ENCODE data around the gene PANK4.

Gene PANK4

DNA sequence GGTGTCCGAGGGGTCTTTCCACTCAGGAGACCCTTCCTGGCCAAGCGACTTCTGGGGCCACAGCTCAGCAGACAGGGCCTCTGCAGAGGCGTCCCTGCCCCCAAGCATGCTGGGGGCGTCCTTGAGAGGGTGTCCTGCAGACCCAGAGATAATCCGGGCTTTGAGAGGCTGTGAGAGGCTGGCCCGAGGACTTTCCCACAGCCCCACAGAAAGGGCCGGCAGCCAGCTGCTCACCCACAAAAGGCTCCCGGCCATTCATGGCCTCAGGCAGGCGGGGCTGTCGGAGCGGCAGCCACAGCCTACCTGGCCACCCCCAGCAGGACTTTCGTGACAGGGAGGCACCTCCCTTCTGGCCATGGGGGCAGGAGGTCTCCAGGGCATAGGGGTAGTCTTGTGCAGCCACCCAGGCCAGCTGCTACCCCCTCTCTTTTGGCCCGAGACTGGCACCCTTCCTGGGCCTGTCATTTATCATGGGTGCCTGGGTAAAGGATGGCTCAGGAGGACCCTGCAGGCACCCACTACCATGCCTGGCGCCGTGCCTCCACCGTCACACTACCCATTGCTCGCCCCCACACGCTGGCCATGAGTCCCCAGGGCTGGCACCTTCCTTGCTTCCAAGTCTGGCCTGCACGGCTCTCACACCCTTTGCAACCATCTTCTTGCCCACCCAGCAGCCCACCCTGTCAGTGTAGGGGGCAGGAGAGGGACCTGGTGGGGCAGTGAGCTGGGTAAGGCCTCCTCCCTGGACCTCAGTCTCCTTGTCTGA lies 18.7 kb upstream of the PANK4 start:
- DNase-seq (ENCODE audit: low read depth in 2 of 2) = no peak

DNA sequence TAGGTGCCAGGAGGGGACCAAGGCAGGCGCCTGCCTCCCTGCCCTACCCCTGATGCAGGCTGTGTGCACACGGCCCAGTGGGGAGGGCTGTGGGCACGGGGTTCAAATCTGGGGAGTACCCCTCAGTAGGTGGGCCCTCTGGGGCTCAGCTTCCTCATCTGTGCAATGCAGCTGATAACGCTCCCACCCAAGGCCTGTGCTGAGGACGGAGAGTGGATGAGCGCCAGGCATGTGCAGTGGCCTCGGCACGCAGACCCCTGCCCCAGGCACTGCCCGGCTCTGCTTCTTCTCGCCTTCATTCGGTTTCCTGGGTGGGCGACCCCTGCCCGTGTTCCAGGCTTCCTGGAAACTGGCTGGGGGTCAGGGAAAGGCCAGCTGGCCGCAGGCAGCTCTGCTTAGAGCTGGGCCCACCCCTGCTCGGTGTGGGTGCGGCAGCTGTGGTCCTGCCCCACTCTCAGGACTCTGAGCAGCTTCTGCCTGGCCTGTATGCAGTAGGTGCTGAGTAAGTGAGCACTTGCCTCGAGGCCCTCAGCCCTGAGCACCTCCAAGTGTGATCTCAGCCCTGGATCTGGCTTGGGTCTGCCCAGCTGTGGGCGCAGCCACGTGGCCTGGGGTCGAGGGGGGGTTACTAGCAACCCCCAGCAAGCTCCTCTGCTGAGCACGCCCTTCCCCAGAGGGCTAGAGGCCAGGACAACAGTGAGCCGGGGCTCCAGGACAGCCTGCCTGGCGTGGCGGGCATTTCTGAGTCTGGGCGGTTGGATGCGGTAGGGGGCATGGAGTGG lies 17.9 kb upstream of the PANK4 start:
- no peak for DNase-seq (ENCODE audit: low read depth in 2 of 2)

GRCh38 chr1:2543543-2544092 lies 17.2 kb upstream of the PANK4 start:
- no peak for DNase-seq (ENCODE audit: low read depth in 2 of 2)

GRCh38 chr1:2542246-2542915 lies 16.0 kb upstream of the PANK4 start:
- DNase-seq (ENCODE audit: low read depth in 2 of 2) = no peak

- no peak for DNase-seq (ENCODE audit: low read depth in 2 of 2)
Measured at GRCh38 chr1:2541619-2542245, 15.3 kb upstream of the PANK4 start.

DNA sequence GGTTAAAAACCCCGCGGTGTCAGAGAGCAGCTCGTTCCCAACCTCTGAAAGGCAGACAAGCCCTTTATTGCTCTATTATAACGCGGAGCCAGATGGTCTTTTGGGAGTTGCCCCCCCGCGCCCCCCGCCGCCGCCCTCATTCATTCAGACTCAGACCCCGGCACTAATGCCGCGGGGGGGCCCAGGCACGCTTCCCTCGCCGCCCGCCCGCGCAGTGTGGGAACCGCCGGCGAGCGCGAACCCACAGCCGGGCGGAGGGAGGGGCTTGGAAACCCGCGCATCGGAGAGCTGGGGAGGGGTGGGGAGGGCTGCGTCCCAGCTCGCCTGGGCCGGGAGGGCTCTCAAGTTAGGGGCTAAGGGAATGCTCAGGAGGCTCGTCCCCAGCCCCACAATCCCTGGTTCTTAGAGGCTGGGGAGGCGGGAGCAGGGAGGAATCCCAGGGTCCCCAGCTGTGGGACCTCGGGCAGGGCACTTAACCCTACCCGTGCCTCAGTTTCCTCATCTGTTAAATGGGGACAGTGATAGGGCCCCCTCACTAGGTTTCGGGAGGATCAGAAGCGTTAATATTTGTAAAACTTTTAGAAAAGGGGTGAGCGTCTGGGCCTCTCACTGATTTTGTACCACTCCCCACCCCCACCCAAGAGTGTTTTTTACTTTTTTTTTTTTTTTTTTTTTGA lies 14.6 kb upstream of the PANK4 start:
- DNase-seq (ENCODE audit: low read depth in 2 of 2) = no peak

DNA sequence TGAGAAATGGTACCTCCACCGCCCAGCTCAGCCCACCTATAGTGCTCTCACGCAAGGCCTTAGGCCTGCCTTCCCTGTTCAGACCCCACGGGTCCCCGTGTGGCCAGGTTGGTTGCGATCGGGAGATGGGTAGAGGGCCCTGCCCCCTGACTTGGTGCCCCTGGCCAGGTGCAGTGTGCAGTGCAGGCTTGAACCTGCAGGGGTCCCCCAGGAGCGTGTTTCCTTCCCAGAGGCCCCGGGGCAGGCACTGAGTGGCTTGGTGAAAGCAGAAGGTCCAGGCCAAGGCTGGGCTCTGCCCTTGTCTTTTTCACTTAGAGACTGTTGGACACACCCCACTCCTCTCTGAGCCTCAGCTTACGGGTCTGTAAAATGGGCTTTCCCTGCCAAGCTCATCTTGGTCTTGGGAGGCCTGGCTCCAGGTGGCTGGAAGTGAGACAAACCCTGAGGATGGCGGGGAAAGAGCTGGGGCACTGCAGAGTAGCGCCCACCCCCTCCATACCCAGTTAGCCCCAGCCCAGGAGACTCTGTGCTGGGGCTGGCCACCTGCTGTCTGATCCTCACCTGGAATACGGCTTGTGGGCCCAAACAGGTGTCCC lies 13.0 kb upstream of the PANK4 start:
- DNase-seq (ENCODE audit: low read depth in 2 of 2) = no peak

- DNase-seq (ENCODE audit: low read depth in 2 of 2) = no peak
Measured at GRCh38 chr1:2538872-2539271, 12.5 kb upstream of the PANK4 start.

DNA sequence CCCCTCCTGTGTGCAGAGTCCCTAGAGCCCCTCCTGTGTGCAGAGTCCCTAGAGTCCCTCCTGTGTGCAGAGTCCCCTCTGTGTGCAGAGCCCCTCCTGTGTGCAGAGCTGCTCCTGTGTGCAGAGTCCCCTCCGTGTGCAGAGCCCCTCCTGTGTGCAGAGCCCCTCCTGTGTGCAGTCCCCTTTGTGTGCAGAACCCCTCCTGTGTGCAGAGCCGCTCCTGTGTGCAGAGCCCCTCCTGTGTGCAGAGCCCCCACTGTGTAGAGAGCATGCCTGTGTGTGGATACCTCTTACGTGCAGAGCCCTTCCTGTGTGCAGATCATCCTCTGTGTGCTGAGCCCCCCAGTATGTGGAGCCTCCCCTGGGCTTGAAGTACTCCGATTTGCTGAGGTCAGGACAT lies 12.0 kb upstream of the PANK4 start:
- DNase-seq (ENCODE audit: low read depth in 2 of 2) = no peak

DNA sequence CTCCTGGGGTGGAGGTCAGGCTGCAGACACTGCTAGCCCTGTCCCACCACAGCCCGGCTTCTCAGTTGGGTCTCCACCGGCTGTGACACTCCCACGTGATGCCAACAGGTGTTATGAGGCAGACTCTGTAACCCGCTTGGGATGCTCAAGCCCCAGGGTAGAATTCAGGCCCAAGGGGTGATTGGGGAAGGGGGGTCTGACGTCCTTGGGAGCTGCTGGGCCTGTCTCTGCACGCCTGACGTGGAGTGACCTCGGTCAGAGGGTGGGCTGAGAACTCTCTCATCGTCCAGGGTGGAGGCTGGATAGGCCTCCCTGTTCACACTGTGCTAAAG lies 11.4 kb upstream of the PANK4 start:
- no peak for DNase-seq (ENCODE audit: low read depth in 2 of 2)

DNA sequence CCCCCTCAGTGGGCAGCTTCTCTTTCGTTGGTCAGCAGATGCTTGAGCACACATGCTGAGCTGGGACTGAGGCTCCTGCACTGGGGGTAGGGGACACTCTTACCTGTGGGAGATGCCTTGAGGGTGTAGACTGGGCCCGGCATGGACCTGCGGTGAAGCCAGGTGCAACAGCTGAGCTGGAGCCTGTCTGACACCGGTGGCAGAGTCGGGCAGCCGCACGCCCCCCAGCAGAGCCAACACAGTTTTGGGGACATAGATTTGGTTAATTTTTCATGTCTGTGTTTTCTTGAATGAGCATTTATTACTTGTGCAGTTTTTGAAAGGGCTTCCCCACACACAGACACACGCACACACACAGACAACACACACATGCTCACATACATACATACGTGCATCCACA lies 9.6 kb upstream of the PANK4 start:
- DNase-seq (ENCODE audit: low read depth in 2 of 2) = no peak

GRCh38 chr1:2535455-2535854 lies 9.1 kb upstream of the PANK4 start:
- no peak for DNase-seq (ENCODE audit: low read depth in 2 of 2)

DNA sequence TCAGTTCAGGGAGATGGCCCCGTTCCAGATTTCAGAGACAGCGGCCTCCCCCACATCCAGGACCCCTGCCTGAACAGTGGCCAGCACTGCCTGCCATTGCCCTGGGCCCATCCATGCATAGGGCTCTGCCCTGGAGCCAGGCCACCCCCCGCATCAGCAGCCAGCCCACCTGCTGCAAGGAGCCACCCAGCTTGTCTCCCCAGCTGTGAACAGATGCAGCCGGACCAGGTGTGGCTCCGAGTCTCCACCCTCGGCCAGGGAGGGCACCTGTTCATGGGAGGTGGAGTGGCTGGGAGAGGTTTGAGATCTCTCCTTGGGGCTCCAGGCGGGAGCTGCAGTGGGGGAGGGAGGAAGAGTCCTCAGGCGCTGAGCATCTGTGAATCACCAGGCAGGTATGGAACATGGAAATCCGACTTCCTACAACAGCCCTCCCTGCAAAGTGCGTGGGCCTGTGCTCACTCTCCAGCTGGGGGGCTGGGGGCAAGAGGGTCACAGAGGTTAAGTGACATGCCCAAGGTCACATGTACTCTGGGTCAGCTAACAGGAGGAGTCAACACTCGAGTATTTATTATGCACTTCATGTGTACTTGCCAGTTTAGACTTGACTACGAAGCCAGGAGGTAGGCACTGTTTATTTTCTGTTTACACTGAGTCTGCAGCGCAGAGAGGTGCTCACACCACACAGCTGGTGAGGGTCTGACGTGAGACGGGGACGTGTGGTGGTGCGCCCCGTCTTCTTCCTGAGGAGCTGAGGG lies 8.5 kb upstream of the PANK4 start:
- DNase-seq (ENCODE audit: low read depth in 2 of 2) = no peak

DNA sequence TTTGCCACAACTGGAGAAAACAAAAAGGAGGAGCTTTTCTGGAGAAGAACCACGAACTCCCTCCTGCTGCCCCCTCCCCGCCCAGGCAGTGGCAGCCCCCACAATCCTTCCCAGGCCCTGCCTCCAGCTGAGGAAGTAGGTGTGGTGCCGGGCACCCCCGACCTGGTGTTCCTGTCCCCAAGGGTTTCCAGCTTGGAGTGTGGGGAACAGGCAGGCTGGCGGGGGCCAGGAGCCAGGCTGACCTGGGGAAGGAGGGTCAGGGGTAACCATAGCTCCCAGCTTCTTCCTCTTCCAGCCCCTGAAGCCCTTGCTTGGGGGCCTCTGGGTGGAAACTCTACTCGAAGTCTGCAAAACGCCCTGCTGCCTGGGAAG lies 7.9 kb upstream of the PANK4 start:
- no peak for DNase-seq (ENCODE audit: low read depth in 2 of 2)

DNA sequence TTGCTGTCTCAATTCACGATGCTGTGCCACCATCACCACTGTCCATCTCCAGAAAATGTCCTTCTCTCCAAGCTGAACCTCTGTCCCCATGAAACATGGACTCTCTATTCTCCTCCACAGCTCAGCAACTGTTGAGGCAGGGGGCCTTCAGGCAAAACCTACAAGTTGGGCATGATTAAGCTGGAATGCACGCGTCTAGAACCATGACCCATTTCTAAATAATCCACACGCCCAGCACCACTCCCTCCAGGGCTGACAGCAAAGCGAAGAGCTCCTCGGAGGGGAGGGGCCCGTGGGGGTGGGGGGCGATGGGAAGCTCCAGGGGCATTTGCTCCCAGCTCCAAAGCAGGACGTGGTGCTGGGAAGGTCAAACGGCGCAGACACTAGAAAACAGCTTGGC lies 7.0 kb upstream of the PANK4 start:
- DNase-seq (ENCODE audit: low read depth in 2 of 2) = no peak

DNA sequence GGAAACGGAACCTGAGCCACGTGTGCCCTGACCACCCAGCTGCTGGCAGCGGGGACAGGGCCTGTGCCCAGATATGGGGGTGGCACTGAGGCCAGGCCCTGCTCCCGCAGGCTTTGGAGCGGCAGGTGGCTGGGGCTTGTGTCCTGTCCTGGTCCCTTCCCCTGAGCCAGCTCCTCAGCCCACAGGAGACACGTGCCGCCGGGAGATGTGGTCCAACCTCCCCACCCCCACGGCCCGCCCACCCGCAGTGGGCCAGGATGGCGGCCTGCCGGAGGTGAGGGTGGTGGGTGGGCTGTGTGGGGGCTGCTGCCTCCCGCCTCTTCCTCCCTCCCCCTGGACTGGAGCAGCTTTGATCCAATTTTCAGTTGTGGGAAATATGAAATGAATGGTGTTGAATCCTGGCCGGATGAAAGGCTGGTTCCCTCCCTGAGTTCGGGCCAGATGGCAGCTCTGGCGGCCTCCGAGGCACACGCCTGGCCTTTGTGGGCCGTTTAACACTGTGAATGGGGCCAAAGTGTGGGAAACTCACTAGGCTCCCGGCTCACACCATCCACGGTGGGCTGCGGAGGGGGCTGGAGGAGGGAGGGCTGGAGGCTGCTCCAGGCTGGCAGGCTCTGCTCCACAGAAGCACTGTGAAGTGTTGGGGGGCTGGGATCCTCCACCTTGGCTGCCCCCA lies 6.2 kb upstream of the PANK4 start:
- DNase-seq (ENCODE audit: low read depth in 2 of 2) = no peak

DNA sequence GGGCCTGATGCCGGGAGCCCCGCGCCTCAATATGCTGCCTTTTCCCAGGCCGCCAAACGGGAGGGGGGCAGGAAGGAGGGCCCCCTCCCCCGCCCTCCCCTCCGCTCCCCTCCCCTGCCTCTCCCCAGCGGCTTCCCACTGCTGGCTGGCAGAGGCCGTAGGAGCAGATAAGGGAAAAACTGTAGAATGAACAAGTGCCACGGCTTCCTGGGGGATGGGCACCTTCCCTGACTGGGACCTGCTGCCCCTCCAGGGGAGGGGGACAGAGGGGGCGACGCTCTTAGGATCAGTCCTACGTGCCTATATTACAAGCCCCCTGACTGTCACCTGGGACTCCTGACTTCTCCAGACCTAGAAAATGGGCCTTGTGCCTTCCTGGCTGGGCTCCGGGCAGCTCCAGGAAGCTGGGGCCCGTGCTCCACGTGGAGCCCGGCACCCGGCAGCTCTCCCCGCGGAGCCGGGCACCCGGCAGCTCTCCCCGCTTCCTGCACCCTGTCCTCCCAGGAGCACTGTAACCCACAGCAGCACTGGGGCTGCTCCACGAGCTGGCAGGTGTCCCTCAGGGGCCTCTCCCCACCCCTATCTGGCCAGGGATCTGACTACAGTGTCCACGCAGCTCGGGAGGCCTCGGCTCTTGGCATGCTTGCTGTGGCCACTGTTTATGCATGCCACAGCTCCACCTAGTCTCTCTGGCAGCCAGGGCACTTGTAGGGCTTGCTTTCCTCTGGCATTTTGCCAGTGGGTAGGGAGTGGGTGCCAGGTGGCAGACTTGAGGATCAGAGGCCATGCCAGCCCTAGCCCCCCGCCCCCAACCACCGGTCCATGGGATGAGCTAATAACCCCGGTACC lies 4.3 kb upstream of the PANK4 start:
- DNase-seq (ENCODE audit: low read depth in 2 of 2) = no peak

DNA sequence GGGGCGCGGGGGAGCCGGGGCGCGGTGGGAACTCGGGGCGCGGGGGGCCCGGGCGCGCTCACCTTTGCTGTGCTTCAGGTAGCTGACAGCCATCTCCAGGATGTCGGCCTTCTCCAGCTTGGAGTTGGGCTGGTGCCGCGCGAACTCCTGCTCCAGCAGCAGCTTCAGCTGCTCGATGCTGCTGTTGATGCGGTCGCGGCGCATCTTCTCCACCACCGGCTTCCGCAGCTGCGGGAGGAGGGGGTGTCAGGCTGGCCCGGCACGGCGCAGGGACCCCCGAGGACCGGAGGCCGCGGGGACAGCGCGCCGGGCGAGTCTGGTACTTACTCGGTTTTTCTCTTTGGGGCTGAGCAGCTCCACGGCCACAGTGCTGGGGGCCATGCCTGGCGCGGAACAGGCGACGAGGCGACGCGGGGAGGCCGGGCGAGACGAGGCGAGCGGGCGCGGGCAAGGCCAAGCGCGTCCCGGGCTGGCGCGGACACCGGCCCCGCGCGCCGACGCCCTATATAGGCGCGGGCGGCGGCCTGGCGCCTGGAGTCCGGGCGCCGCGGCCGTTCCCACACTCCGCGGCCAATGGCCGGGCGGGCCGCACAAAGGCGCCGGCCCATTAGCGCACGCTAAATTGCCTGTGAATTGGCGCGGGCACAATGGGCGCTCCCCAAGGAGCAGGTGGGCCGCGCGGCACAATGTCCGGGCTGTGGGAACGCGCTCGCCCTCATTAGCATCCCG lies 3.6 kb upstream of the PANK4 start, which contains the start of gene HES5:
Gene HES5, minus strand, starts transcription at position 480 of the 729 bp plus-strand sequence. Its CDS starts 99 bp downstream, at position 381.
- DNase-seq (ENCODE audit: low read depth in 2 of 2) = no peak

Data from stimulated activated CD8-positive, alpha-beta memory T cell treated with anti-CD3 and anti-CD28 coated beads, Interleukin-2, amount 100 ng/mL, for 1 hour (primary cell).